Stimulated activated CD8-positive, alpha-beta memory T cell treated with anti-CD3 and anti-CD28 coated beads, Interleukin-15, amount 100 ng/mL, for 4 hours (primary cell): Measurements from ENCODE around the gene KNCN.

Source experiments
- DNase-seq, 2 donors: peaks; one replicate each; pipeline ENCODE4 v3.0.0-alpha.2; 2020; ENCODE audit warnings: low read depth in 2 of 2

The KNCN gene

DNA sequence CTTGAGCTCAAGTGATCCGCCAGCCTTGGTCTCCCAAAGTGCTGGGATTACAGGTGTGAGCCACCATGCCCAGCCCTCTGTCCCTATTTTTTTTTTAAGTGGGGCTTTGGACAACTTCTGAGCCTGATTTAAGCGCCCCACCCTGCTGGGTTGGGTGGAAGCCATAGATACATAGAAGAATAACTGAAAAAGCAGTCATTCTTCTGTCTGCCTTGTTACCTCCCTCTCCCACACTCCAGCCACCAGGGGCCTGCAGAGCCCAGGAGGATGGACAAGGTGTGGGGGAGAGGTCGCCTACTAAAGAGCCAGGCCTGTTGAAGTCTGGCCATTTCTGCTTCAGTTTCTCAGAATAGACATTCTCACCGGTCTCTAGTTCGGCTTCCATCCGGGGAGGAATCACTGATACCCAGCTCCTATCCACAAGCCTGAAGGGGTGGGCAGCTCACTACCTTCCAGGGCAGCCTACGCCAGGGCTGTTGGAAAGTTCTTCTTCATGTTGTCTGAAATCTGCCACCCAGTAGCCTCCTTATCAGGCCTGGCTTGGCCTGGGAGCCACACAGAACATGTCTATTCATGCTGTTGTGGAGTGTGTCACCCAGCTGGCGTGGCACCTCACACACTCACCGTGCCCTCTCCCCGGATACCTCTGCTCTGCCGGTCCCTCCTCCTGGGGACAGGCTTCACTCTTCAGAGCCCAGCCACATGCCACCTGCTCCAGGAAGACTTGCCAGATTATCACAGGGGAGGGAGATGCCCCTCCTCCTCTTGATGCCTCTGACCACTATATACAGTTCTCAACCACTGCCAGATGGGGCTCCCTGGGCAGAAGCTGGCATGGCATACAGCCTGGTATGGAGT, 27.7 kb downstream of the KNCN start:
- DNase-seq: no peak

DNA sequence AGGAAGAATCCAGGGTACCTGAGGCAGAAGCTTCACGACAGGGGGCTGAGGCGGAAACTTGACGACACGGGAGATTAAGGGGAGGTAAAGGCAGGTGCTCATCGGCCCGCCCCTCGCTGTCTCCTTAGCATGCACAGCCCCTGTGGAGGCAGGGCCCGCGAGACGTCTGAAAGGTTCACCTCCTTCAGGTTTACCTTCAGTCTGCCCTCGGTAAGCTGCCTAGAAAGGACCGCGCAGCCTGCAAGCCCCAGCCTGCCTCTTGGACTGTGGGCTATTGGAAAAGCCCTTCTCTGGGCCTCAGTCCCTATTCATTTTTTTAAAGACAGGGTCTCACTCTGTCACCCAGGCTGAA, 28.5 kb downstream of the KNCN start:
- DNase-seq: no peak

DNA sequence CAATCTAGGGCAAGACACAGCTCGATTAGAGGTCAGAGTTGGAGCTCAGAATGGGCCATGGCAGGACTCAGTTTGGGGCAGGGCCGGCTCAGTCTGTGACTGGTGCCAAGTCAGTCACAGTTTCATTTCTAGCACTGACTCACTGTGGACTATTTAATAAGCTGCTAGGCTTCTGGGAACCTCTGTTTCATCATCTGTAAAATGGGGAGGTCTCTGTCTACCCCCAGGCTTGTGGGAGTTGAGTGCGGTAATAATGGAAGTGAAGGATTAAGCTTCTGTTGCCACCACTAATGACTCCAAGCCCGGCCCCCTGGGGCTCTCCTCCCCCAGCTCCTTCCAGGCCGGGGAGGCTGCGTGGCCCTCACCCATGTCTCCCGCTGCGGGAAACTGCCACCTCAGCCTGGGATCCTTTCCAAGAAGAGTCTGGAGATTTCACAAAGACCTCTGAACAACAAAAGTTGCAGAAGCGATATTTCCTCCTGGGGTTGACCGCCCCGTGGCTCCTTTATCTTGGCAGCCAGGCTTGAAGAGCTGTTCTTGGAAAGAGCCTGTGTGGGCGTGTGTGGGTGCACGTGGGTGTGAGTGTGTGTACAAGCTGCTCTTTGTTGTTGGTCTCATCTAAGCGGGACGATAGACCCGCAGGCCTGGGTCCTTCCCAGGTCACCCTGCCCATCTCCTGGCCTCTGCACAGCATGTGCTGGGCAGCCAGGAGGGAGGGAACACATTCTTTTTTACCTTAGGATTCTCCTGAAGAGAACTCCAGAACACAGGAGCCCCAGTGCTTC, 29.1 kb downstream of the KNCN start:
- DNase-seq: no peak

DNA sequence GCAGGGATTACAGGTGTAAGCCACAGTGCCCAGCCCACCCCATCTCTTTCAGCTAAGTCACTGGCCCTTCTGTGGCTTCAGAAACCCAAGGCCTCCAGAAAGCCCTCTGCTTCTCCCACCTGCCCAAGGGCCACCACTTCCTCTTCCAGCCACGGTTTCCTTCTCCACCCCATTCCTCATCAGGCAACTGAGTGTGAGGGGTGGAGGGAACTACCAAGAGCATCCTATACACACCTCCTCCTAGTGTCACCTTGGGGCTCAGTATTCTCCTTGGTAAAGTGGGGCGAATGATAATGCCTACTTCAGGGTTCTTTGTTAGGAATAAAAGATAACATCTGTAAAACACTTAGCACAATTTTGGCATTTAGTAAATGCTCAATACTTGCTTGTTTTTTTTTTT, 30.0 kb downstream of the KNCN start:
- no peak for DNase-seq

DNA sequence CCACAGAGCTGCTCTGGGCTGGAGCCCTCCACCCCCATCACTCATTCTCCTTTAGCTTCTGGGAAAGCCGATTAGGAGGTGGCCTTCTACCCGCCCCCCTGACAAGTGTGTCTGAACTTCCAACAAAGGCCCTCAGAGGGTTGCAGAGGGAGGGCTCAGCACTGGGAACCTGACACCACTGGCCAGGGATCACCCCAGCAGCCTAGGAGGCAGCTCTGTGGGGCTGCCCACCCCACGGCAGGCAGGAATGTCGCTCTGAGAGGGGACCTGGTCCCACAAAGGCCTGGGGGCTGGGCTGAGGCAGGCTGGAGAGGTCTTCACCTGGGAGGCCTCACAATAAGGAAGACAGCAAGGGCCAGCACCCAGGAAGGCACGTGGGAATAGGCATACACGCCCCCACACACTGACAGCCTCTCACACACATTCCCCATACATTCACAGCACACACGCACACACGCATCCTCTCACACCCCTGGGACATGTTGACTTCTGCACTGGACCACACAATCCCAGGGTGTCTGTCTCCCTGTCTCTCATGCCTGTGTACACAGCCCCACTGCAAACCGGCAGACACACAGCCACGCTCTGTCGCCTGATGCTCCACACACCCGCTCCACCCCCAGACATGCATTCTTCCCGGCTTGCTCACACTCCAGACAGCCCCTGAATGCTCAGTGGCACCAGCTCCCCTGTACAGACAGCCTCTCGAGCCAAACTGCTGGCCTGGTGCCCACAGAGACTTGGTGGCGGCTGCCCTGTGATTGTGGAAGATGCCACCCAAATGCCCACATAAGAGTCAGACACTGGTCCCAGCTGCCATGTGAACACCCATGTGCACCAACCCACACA, 31.2 kb downstream of the KNCN start:
- no peak for DNase-seq

DNA sequence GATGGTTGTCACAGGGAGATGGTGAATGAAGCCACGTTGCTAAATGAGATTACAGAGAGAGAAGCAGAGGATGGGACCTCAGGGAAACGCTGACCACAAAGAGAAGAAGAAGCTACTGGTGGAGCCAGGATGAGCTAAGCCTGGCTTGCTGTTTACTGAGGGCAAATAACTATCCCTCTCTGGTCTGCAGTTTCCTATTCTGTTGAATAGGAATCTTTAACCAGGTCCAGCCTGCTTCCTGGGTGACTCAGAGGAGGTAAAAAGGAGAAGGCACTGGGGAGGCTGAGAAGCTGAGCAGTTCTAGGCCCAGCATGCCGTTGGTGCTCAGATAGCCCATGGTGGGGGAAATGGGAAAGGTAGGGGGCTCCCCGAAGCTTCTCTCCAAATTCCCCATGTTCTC, 32.2 kb downstream of the KNCN start:
- no peak for DNase-seq

DNA sequence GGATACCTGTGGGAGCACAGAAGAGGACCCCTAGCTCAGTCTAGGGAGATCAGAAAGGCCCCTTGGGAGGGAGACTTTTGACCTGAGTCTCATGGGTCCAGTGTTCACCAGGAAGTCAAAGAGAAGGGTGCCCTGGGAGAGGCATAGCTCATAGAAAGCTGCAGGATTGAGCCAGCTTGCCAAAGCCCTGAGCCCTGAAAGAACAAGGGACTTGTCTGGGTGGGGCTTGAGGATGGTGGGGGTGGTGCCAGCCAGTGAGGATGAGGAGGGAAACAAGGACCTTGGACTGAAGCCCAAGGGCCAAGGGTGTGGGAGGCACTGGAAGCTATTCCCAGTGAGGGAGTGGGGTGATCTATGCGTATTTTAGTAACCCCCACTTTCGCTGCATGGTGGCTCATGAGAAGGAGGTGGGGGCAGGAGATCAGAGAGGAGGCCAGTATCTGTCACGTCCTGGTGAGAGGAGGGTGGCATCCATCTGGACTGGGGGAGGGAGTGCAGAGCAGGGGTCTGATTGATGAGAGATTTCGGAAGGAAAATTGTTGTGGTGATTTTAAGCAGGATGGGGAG, 33.4 kb downstream of the KNCN start:
- DNase-seq: no peak

DNA sequence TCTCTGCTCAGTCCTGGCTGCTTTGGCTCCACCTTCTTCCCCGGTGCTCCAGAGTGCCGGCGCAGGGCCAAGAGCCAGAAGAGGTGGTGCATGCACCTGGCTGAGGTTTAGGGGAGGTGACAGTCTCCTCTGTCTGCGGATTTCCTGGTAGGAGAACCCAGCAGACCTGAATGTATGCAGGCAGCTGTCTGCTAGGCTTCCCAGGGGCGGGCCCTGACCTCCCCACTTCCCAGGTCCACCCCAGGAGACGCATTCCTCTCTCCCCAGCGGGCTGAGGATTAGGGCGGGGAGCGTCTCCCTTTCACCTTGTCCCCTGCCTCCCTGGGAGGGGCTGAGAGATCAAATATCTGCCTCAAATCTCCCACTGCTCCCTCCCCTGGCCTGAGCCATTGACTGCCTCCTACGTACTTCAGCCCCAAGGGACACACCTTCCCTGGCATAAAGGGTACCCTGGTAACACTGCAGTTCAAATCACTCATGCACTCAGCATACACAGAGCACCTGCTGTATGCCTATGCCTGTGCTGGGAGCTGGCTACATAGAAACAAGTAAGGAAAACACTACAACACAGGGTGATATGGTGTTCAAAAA, 34.3 kb downstream of the KNCN start:
- no peak for DNase-seq

DNA sequence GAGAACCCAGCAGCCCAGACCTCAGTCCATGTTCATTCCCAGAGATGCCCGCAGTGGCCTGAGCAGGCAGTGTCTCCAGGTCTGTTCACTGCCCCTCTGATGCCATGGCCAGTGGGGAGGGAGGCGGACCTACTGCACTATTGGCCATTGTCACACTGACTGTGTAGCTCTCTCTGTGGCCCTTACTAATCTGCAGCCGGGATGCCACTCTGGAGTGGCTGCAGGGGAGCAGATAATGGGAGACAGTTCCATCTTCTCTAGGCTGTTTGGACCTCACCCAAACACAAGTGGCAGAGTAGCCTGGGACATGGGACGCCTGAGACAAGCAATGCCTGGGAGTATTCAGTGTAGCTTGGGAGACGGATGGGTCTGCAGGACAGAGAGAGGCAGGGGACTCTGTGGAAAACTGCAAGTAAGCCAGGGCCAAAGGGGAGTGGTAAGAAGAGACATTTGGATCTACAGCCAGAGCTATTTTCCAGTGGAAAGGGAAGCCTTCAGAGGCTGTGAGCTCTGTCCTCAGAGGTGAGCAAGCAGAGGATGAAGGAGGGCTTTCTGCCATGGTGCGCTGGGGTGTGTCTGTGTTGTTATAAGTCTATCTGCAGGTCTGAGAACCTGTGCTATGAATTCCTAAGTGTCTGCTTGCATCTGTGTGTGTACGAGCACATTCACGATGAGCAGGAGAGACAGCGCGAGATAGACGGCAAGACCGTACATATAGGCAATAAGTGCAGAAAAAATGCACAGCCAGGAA, 35.1 kb downstream of the KNCN start:
- DNase-seq: no peak

DNA sequence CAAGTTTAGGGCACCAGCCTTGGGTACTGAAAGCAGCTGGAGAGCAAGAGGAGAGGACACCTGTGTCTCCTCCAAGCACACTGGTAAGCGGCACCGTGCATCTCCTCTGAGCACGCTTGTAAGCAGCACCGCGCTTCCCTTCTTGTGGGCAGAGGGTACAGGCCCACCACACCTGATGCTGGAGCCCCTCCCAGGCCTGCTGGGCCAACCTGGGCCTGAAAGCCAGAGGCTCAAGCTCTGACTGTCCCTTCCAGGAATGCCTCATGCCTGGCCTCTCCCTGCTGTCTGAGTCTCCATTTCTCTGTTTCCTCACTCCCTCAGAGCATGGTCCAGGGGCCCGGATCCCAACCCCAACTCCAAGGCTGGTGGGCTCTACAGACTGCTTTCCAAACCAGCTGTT, 35.9 kb downstream of the KNCN start:
- no peak for DNase-seq

DNA sequence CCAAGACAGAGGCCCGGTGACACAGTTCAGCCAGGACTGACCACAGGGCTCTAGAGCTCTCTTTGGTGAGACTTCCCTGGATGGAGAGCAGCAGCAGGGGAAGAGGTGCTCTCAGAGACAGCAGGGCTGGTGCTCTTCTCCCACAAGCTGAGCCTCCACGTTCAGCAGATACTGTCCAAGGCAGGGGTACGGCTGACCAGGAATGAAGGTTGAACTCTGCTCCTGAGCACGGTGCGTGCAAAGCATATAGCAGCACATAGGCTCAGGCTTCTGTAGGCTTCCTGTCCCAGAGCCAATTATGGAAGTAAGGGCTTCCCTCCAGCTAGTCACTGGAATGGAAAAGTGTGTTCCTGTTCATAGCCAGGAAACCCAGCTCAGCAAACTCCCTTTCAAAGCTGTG, 37.9 kb downstream of the KNCN start:
- DNase-seq: no peak

DNA sequence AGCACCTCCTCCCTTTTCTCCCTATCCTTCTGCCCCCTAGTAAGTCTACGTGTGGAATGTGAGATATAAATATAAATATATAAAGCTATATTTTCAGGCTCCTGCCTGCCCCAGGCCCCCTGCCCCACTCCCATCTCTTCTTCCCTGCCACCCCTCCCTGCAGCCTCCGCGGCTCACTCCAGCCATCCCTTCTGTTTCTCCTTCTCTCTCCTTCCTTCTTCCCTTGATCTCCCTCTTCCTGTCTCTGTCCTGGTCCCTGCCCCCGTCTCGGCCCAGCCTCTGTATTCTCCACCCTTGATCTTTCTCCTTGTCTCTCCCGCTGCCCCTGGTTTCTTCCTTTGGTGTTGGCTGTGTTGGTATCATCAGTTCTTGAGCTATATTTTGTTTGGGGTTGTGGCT, 38.7 kb downstream of the KNCN start:
- DNase-seq: no peak

DNA sequence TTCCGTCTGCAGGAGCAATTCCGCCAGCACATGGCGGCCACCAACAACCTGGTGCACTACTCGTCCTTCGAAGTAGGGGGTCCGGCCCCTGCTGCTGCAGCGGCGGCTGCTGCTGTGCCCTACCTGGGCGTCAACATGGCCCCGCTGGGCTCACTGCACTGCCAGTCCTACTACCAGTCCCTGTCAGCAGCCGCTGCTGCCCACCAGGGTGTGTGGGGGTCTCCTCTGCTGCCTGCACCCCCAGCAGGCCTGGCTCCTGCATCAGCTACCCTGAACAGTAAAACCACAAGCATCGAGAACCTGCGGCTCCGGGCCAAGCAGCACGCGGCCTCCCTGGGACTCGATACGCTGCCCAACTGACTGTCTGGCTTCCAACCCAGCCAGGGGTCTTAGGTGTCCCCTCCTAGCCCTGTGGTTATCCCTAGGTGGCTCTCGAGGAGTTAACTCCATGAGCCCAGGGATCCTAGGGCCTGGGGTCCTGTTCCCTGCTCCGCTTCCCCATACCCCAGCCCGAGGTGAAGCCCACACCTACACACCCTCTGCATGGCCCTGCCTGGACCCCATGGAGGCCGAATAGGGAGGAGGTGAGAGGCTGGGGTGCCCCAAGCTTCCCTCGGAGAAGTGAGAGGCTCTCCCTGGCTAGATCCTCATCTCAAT, 39.2 kb downstream of the KNCN start:
- no peak for DNase-seq

DNA sequence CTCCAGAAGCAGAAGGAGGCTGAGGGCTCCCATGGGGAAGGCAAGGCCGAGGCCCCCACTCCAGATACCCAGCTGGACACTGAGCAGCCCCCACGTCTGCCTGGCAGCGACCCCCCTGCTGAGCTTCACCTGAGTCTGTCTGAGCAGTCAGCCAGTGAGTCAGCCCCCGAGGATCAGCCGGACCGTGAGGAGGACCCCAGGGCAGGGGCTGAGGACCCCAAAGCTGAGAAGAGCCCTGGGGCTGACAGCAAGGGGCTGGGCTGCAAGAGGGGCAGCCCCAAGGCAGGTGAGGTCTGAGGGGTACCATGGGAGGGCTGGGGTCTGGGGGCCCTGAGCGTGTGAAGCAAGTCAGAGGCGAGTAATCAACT, 40.5 kb downstream of the KNCN start:
- no peak for DNase-seq

DNA sequence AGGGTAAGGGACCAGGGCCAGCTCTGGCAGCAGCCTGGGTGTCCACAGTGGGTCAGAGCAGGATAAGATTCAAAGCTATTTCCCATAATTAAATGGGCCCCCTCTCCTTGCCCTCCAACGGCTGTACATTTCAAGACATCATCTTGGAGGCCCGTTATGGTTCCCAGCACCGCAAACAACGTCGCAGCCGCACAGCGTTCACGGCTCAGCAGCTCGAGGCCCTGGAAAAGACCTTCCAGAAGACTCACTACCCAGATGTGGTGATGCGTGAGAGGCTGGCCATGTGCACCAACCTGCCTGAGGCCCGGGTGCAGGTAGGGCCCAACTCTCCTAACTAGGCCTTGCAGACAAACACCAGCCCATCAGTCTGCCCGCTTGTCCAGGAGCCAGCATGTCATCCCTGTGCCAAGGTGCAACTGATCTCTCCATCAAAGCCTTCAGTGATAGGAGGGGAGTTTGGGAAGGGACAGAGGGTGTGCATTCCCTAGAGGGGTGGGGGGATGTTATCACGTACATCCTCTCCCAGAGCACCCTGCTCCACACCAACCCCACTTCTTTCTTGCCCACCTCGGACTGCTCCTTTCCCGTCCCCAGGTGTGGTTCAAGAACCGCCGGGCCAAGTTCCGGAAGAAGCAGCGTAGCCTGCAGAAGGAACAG, 41.0 kb downstream of the KNCN start:
- DNase-seq: no peak

DNA sequence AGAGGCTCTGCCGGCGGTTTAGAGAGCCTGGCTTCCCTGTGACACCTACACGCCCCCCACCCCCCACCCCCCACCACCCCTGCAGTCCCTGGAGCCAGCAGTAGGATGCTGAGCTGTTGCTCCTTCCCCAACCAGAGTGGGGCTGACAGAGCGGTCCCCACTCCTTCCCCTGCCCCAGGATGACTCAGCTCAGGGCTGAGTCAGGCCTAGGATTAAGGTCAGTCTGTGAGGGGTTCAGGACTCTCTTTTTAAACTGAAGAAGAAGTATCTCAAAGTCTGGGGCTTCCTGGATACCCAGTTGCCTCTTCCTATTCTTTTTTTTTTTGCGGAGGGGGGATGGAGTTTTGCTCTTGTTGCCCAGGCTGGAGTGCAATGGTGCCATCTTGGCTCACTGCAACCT, 42.7 kb downstream of the KNCN start:
- DNase-seq: no peak

DNA sequence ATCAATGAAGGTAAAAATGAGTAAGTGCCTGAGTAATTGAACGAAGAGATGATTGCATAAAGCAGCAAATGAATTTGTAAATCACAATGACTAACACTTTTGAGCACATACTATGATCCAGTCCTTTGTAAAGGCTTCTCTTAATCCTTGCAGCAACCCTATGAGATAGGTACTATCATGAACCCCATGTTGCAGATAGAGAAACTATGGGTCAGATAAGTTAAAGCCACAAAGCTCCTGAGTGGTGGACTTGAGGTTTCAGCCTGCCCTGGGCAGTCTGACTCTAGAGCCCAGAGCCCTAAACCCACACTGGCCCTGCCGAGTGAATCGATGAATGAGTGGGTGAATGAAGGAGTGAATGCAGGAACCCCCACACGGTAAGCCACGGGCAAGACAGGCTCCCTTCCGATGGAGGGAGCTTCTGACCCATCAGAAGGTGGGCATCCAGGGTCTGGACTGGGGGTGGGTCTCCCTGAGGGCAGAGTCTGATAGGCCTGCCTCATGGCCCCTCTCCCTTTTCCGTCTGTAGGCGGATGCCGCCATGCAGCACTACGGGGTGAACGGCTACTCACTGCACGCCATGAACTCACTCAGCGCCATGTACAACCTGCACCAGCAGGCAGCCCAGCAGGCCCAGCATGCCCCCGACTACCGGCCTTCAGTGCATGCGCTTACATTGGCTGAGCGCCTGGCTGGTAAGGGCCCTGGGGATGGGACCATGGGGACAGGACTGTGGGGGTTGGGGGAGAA, 44.8 kb downstream of the KNCN start:
- DNase-seq: no peak

DNA sequence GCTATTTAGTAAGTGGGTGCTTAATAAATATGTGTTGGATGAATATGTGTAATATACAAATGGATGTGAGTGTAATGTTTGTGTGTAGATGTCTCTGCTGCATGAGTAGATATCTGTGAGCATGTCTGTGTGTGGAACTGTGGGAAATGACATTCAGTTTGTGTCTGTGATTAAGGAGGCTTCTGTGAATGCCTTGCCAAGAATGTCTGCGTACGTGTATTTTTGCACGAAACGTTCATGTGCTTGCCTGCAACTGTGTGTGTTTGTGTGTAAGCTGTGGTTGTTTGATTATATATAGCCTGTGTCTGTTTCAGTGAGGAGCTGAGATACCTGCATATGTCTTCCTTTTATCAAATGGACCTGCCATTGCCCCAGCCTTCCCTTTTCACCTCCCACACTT, 48.0 kb downstream of the KNCN start:
- DNase-seq: no peak

DNA sequence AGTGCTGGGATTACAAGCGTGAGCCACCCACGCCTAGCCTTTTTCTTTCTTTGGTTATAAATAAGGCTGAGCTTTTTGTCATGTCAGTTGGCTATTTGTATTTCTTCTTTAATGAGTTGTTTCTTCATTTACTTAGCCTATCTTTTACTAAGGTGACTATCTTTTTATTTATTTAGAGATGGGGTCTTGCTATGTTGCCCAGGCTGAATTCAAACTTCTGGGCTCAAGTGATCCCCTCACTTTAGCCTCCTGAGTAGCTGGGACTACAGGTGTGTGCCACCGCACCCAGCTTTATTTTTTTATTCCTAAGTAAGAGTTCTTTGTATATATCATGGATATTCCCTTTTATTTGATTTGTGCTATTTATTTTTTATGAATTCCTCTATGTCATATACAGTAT, 49.9 kb downstream of the KNCN start:
- DNase-seq: no peak
